GM12891 (cell line): ENCODE measurements around the gene HEMK1.

Experiments used
- POLR2A ChIP-seq: IDR thresholded peaks from 2 replicates; pipeline ENCODE4 v1.6.1; 2011; ENCODE audit warnings: low read depth, low read length, control low read depth
- POLR2AphosphoS5 ChIP-seq: IDR thresholded peaks from 2 replicates; pipeline ENCODE4 v1.6.1; 2011; ENCODE audit warnings: low read depth, low read length, control low read depth

GRCh38 chr3:50575372-50575771 lies 6.0 kb downstream of the HEMK1 start:
- TF ChIP-seq POLR2A (no peak), POLR2AphosphoS5 (no peak)
